ENCODE data around the gene PDE4D.
"Not testable (repeated sequence)": the region's sequence is repeated elsewhere in the genome, so short reads cannot be mapped to it uniquely, and the experiment has no call there.

Gene PDE4D

DNA sequence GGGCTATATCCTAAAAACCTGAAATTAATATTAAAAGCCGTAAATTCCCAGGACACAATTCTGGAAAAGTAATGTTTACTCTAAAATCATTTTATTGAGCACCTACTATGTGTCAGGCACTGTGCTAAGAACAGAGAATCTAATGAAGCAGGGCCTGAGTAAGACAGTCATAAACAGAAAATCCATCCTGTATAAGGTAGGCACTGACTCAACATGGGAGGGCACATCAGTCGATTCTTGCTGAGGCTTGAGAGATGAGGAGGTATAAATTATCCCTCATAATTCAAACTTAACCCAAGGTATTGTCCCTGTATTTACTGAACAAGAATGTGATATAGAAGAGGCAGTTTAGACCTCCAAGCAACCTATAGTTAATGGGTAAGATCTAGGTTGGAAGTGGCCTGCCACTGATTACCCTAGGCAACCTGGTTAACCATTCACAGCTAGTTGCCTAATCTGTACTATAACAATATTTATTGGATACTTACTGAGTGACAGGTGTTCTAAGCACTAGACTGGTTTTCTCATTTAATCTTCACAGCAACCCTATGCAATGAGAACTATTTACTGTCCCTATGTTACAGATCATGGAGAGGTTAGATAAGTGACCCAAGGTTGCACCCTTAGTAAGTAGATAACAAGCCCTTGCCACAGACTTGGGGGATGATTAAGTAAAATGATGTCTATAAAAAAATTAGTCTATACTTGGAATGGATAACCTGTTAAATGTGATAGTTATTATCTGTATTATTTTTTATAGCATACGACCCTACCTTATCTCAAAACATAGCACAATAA is 317.7 kb downstream of the PDE4D start:
- no peak for DNase-seq

DNA sequence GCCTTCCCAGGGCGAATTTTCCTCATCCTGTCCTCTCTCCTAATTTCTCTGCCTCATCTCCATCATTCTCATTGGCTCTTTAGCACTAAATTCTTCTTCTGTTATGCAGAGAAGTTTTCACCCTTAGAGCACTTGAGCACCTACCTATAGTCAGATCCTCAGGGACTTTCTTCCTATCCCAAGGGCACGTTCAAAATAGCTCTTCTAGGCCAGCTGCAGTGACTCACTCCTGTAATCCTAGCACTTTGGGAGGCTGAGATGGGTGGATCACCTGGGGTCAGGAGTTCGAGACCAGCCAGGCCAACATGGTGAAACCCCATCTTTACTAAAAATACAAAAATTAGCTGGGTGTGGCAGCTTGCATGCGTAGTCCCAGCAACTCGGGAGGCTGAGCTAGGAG is 320.0 kb downstream of the PDE4D start:
- DNase-seq: not testable (repeated sequence)

DNA sequence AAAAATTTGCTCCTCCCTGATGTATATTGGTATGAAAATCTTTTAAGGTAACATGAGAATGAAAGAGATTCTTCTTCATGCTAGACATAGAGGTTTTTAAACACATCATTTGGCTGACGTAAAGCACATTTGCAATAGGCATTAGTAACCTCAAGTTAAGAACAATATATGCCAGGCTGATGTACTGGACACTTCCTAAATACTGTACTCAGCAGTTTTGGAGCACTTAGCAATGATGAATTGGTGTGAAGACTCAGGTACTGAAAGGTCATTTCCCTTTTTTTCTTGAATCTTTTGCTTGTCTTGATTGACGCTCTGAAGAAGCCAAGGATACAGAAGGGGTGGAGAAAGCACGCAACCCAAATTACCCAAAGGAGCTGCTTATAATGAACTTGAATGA is 322.5 kb downstream of the PDE4D start:
- DNase-seq: no peak

DNA sequence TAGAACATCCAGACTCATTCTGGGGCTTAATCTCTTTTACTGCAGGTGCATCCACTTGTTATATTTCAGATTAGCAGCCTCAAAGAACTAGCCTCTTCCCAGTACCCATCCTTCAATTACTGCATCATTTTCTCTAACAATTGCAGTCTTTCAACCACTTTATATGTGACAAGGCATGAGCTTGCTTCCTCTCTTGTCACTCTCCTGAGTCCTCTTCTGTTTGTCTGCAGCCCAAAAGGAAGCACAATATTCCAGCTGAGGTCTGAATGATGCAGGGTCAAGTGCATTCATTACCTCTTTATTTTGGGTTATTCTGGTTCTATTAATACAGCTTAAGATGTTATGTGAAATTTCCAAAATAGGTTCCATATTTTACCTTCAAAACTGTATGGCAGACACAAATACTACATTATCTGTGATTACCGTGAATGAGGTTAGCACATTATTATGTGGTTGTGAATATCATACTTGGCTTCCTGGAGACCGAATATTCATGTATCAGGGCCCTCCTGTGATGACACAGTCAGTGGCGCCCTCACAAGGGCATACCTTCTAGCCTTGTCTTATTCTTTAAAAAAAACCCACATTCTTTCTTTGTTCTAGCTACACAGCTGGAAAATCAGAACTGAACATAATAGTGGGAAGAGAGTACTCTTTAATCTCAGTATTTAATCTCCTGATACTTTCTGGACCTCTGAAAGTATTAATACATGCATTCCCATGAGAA is 323.8 kb downstream of the PDE4D start:
- no peak for DNase-seq

DNA sequence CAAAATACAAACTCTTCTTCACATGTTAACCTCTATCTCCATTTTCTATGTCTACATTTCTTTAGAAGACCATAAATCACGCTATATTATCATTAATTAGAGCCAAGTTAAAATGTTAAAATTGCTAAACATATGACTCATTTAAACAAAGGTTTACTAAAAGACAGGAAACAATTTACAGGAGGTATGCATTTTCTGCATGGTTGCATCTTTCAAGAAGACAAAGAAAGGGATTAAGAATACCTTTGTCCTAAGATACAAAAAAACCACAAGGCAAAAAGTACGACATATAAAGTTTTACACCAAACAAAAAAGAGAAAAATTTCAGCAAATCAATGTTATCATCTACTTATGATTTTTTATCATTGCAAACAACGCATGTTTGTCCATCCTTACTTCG is 324.4 kb downstream of the PDE4D start:
- no peak for DNase-seq

DNA sequence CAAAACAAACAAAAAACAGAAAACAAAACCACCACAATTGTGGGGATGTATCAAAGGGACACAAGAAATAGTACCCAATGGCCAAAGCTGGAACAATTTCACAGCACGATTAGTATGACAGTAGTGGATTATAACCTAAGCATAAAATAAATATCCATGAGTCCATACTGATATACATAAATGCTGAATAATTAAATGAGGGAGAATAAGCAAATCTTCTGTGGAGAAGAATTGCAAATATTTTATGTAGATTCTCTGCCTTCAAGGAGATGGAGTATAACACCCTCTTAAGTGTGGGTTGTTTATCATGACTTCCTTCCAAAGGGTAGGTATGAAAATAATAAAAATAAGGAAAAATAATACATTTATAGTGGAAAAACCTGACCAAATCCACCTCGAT is 325.4 kb downstream of the PDE4D start:
- no peak for DNase-seq

DNA sequence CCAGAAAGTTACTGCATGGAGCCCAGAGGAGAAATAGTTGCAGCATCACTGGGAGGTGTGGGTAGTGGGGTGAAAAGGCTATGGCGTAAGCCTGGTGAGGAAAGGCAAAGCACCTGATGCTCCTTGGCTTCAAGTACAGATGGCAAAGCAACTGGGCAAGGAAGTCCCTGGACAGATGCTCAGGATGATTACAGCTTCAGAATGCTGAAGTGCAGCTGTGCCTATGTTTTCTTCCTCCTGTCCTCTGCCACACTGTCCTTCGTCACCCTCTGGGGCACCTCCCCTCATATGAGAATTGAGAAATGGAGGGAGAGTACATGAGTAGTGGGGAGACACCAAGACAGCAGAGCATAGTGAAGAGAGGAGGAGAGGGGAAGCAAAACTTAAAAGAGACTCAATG is 328.0 kb downstream of the PDE4D start:
- peak; percentile 10 for DNase-seq

DNA sequence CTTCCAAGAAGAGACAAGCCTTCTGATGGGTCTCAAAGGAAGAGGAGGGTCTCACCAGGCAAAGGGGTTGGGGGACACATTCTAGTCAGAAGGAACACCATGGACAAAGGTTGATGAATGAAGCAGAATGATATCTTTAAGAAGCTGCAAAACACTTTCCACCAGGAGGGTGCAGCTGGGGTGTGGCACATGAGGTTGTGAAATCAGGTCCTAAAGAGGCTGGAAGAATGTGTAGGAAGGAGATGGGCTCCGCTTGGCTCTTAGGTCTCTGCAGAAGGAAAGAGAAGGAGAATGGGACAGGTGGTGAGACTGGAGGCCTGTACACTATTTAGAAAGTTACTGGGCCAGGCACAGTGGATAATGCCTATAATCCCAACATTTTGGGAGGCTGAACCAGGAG is 328.6 kb downstream of the PDE4D start:
- DNase-seq: no peak

DNA sequence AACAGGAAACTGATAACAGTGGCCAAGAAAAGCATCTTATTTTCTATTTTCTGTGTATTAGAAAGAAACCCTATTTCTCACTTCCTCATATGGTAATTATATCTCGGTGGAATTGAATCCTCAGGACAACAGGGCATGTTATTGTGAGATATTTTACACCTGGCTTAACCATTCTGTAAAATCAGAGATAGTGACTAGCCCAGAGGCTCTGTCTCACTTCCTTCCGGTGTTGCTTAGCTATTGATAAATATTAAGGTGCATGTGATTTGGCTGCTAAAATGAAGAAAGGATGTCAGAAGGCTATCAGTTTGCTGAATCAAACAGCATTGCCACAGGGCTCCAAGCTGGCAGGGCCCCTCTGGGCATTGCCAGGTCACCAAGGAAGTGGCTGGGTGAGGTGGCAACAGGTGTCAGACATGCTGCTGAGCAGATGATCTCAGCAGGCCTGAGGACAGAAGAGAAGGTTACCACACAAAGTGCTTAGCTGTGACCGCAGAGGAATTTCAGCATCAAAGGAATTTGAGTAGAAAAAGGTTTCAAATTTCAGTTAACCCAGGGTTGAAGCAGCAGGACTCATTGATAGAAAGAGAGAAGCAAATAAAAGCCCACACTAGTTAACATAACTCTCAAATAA is 330.7 kb downstream of the PDE4D start:
- no peak for DNase-seq

DNA sequence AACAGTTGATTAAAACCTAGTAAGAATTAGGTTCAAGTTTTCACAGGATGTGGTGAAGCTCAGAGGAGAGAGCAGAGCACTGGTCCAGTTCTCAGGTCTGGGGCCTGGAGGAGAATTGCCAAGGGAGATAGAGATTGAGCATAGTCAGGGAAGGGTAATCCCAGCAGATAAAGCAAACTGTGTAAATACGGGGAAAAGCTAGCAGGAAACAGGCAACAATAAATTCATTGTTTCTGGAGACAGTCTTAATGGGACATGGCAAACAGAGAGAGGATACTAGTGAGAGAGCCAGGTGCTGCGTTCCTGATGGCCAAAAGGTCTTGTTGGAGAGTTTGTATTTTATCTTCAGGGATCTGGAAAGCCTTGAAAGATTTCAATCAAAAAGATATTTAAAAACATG is 333.0 kb downstream of the PDE4D start:
- DNase-seq: no peak

DNA sequence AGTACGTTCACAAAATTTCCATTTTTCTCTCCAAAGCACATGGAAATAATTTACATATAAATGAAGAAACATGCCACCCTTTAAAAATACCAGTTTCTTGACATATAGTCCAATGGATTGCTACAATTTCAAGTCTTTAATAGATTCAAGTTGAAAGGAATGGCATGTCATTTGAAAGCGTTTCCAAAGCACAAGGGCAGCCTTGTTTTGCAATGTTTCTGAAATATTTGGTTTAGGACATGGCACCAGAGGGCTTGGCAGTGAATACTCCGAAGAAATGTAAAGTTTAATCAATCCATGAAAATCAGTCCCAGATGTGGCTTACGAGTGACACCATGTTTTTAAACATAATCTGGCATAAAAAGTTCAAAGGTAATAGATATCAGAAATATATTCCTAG is 333.7 kb downstream of the PDE4D start:
- no peak for DNase-seq

DNA sequence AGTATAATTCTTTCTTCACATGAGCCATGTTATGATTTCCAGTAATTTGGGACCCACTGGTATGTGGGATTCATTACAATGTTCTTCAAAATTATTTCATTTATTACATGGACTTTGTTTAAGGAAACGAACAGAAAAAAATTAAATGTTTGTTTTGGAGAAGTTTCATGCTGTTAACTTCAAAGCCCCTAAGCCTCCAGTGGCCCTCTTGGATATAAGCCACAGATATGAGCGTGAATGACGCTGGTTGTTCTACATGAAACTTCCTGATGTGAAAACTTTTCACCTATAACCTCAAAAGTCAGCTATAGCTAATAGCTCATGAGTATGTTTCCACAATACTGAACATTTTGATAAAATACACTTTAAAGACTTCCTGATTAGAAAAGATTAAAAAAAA is 334.2 kb downstream of the PDE4D start:
- DNase-seq: no peak

DNA sequence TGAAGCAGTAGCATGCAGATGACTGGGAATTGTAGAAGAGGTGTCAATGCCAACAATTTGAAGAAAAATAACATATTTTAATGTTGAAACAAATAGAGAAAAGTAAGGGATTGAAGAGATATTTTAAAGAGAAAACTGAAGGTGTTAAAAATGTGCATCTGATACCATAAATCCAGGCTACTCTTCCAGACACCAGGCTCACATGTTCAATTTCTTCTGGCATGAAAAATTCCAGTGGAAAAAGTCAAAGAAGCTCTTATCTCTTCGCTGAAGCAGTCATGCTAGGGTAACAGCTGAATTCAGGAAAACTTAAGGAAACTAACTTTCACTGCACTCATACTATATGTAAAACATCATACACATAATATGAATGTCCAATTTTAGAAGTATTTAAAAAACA is 335.0 kb downstream of the PDE4D start:
- DNase-seq: no peak

DNA sequence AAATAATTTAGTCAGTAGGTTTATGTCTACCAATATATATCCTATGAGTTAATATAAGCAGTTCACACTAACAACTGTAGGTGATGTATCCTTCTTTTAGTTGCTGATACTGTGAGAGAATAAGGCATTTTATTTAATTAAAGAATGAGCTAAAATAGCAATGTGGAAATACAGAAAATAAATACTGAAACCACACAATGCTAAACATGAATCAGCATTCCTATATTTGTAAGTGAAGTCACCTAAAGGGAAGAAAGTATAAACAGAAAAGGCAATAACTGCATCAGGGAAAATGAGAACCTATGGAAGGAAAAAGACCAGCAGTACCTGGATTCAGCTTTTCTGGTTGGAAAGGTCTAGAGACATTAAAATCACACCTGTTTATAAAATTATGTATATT is 336.0 kb downstream of the PDE4D start:
- DNase-seq: no peak

DNA sequence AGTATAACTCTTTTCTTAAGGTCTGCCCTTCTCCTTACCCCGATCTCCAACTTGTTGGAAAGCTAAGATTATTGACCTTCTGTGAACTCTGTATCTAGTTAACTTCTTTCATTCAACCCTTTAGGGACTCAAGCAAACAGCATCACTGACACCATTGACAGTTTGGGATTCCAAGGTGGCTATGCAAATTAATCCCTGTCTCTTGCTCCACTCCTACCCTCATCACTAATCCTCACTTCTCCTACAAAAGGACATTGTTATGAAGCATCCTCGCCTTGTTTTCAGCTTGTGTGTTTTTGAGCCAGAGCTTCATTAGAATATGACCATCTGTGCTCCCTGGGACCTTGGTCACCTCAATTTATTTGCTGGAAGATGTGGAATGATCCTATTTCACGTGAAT is 337.9 kb downstream of the PDE4D start:
- DNase-seq: no peak

DNA sequence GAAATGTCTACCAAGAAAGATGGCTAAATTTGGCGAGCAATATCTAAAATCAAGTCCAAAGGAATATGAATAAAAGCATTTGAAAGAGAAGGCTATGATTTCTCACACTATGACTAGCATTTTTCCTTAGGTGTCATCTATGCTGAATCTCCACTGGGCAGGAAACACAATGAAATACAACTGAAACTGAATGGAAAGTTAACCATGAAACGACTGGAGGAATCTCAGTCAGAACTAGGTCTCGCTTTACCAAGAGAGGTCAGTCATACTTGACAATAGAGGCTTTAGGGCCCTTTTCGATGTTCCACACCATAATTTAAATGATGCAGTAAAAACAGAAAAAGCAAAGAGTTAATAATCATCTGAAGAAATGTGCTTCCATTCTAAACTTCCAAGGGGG is 339.0 kb downstream of the PDE4D start:
- no peak for DNase-seq

DNA sequence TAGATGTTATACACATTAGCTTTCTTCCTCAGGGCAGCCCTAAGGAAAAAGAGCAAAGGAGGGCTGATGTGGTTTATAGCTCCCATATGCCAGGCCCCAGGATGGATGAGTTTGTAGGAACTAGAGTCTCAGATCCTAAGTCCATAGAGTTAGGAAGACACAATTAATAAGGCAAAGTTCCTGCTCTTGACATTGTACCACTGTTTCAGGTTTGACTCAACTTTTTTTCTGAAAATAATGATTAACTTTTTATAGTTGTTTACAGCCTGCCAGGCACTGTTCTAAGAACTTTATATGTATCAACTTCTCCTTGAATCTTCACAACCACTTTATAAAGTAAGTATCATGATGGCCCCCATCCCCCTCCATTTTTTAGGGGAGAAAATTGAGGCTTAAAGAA is 339.5 kb downstream of the PDE4D start:
- no peak for DNase-seq

DNA sequence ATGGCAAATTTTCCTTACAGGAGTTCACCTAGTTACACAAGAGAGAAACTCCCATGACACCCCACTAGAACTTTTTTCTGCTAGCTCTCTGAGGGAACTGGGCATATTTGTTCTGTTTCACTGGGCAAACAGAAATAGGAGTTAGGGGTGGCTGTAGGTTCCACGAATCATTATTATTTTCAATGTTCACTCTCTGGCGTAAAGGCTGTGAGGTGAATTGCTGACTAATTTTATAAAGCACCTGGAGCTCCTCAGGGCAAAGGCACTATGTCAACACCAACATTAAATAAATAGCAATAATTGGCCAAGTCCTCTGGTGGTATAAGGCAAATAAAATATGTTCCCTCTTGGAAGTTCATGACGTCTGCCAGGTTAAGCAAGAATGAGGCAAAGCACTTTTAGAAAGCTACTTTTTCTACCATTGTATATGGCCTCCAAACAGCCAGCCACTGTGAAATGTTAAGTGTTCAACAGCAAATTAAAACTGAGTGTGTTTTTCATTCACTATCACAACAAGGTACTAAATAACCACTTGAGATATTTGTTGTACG is 344.6 kb downstream of the PDE4D start:
- DNase-seq: no peak

DNA sequence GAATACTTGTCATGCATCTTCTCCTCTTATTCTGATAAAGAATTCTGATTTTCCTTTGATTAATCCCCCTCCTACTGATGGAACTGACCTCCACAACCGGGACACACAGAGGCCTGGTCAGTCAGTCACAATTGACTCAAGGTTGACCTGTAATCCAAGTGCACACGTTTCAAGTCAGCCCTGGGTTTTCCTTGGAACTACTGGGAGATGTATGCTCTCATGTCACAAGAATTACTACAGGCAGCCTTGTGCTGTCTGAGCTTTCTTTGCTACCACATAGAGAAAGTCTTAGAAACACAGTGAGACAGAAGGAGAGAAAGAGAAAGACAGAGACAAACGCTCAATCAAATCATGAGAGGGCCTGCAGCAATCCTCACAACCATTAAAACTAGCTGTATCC is 345.8 kb downstream of the PDE4D start:
- no peak for DNase-seq

DNA sequence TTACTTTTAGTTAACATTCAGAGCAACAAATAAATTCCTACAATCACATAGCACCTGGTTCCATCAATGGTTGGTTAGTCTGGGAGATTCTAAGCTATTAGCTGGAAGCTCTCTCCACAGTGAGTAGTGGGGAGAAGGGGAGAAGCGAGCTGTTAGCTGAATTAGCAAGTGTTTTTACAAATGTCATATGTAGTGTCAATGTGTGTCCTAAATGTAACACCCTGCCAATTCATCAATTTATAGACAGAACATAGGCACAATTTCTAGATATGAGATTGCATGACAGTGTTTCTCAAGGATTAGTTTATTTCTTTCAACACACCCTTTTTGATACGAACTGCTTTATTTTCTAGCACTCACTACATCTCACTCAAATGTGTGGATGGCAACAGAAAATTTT is 349.0 kb downstream of the PDE4D start:
- DNase-seq: no peak

DNA sequence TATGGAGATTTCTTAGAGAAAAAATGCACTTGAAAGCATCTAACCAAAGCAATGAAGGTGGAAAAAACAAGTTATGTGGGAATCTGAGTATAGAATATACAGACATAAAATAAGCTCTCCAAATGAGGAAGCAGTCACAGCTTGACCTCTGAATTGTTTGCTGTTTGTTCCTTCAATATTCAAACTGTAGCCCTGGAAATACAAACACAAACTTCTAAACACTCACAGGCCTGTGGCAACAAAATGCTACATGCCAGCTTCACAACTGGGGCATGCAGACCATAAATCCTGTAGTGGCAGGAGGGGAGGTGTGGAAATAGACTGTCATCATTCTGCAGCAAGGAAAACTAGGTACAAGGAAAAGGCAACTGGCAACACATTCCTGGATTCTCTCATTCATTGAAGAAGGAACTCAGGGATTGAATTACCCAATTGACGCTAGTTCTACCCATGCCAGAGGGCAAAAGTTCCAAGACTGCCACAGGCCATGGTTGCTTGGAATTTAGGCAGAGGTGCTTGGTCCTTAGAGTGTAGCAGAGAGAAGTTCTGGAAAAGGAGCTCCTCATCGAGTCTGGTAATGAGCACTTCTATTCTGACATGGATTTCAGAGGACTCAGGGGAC is 349.6 kb downstream of the PDE4D start:
- no peak for DNase-seq

DNA sequence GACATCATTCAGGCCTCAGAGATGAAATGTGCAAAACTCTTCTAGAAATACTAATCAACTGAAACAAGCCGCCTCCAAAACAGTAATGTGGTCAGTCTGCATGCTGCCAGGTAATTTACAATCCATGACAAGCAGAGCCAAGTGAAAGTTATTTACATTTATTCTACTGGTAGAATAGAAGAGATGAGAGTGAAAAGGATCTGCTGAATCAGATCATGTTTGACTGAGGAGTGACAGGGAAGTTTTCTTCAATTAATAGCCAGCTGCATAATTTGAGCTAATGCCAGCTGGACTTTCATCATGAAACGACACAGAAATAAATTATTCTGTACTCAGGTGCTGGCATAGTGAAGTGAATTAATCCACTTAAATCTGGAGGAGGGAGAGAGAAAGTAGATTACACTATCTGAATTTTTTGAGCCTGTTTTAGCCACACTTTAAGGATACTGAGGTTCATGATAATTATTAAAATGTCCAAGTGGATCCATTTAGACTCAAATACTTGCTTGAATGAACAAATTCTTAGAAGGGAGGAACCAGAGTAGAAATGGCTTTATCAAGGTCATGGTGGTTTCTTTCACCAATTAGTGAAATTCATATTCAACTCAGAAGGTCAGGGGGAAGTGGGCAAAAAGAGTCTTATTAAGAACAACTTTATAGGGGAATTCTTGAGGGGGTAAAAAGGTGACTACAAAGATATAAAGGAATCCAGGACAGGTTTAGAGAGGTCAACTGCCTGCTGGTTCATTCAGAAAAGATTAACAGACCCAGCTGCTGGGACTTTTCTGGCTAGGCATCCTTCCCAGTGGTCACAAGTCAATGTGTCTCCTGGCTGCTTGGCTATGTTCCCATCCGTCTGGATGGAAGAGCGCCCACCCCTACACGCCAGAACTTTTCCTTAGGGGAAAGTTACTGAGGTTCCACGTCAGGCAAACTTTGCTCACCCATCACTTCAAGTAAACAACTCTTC is 350.4 kb downstream of the PDE4D start:
- peak; percentile 43 for DNase-seq

All from NCI-H82 (cell line).